Measurements from ENCODE around the gene ZFAND2A. TPM values are rescaled to one million over a fixed set of nuclear protein-coding genes. Genes with fewer than 3 reads are reported as not detected.
"Not testable (repeated sequence)": the region's sequence is repeated elsewhere in the genome, so short reads cannot be mapped to it uniquely, and the experiment has no call there.

ZFAND2A gene
- total and polyA plus RNA-seq, 3 experiments from 2014 or later, result 27.8 to 45.6 (median 28.5) TPM

GRCh38 chr7:1115171-1116045 is 44.6 kb downstream of the ZFAND2A start:
- H3K4me1 Mint-ChIP-seq; H3K9me3 Mint-ChIP-seq; H3K4me1 ChIP-seq (ENCODE audit: insufficient read depth, low read length); H3K27ac Mint-ChIP-seq; H3K4me3 Mint-ChIP-seq; H3K4me3 ChIP-seq (ENCODE audit: low read length); POLR2A ChIA-PET; H3K9me3 ChIP-seq (ENCODE audit: low read length); CTCF ChIA-PET; H3K27me3 Mint-ChIP-seq; H3K27ac ChIP-seq (ENCODE audit: low read depth, low read length); H3K36me3 ChIP-seq (ENCODE audit: insufficient read depth, low read length); H3K27me3 ChIP-seq (ENCODE audit: insufficient read depth, low read length, poor library complexity, severe bottlenecking); H3K36me3 Mint-ChIP-seq: not testable (repeated sequence)
- peak in 1 of 5 donors; percentile 28 for DNase-seq

- DNase-seq, result peak in 1 of 5 donors; percentile 32
- no peaks in the 10 kb centered on the region for H3K4me1 ChIP-seq (ENCODE audit: insufficient read depth, low read length)
- Mint-ChIP-seq H3K9me3 (no peaks in the 10 kb centered on the region), H3K4me3 (no peak overlapping the region), H3K4me1 (peaks cover 3 to 5% (median 4%) of the 10 kb centered on the region in 3 donors), H3K27ac (no peak overlapping the region), H3K27me3 (no peaks in the 10 kb centered on the region), H3K36me3 (peaks cover 0 to 2% (median 2%) of the 10 kb centered on the region in 3 donors)
- POLR2A ChIA-PET, result no interaction called here
- no peak overlapping the region for H3K4me3 ChIP-seq (ENCODE audit: low read length)
- CTCF ChIA-PET, result no interaction called here
- no peaks in the 10 kb centered on the region for H3K9me3 ChIP-seq (ENCODE audit: low read length)
- H3K36me3 ChIP-seq (ENCODE audit: insufficient read depth, low read length), result no peaks in the 10 kb centered on the region
- H3K27ac ChIP-seq (ENCODE audit: low read depth, low read length), result no peak overlapping the region
- no peaks in the 10 kb centered on the region for H3K27me3 ChIP-seq (ENCODE audit: insufficient read depth, low read length, poor library complexity, severe bottlenecking)
Observed at GRCh38 chr7:1114505-1114904, 45.5 kb downstream of the ZFAND2A start.

- Histone ChIP-seq H3K4me3 (ENCODE audit: low read length) (no peak overlapping the region), H3K4me1 (ENCODE audit: insufficient read depth, low read length) (no peaks in the 10 kb centered on the region), H3K27ac (ENCODE audit: low read depth, low read length) (no peak overlapping the region), H3K36me3 (ENCODE audit: insufficient read depth, low read length) (no peaks in the 10 kb centered on the region), H3K9me3 (ENCODE audit: low read length) (no peaks in the 10 kb centered on the region), H3K27me3 (ENCODE audit: insufficient read depth, low read length, poor library complexity, severe bottlenecking) (no peaks in the 10 kb centered on the region)
- peak in 1 of 5 donors; percentile 23 for DNase-seq
- Mint-ChIP-seq H3K27ac (peak overlapping the region in 1 of 8 donors; percentile 35), H3K27me3 (no peaks in the 10 kb centered on the region), H3K9me3 (no peaks in the 10 kb centered on the region), H3K4me1 (peaks cover under 1 to 1% (median 1%) of the 10 kb centered on the region in 3 donors), H3K4me3 (no peak overlapping the region), H3K36me3 (peaks cover 0 to 2% (median 2%) of the 10 kb centered on the region in 3 donors)
- ChIA-PET POLR2A (interaction anchor here (0.6 kb wide), 1 partner anchor 10 kb away, joined by 3 read pairs; no protein-coding TSS in a partner anchor), CTCF (no interaction called here)
Observed at GRCh38 chr7:1114088-1114487, 45.9 kb downstream of the ZFAND2A start.

- H3K4me1 ChIP-seq (ENCODE audit: insufficient read depth, low read length), result no peaks in the 10 kb centered on the region
- ChIA-PET POLR2A (interaction anchor here (0.6 kb wide), 1 partner anchor 9 kb away, joined by 3 read pairs; no protein-coding TSS in a partner anchor), CTCF (no interaction called here)
- peak in 1 of 5 donors; percentile 14 for DNase-seq
- Mint-ChIP-seq H3K9me3 (no peaks in the 10 kb centered on the region), H3K4me1 (no peaks in the 10 kb centered on the region), H3K27ac (no peak overlapping the region), H3K4me3 (no peak overlapping the region), H3K27me3 (no peaks in the 10 kb centered on the region), H3K36me3 (peaks cover 0 to 2% (median 2%) of the 10 kb centered on the region in 3 donors)
- no peaks in the 10 kb centered on the region for H3K9me3 ChIP-seq (ENCODE audit: low read length)
- H3K36me3 ChIP-seq (ENCODE audit: insufficient read depth, low read length), result no peaks in the 10 kb centered on the region
- H3K27me3 ChIP-seq (ENCODE audit: insufficient read depth, low read length, poor library complexity, severe bottlenecking), result no peaks in the 10 kb centered on the region
- no peak overlapping the region for H3K27ac ChIP-seq (ENCODE audit: low read depth, low read length)
- H3K4me3 ChIP-seq (ENCODE audit: low read length), result no peak overlapping the region
Observed at GRCh38 chr7:1113548-1113885, 46.5 kb downstream of the ZFAND2A start.

GRCh38 chr7:1112625-1113547 is 47.1 kb downstream of the ZFAND2A start:
- H3K27me3 Mint-ChIP-seq, result no peaks in the 10 kb centered on the region
- peak in 1 of 5 donors; percentile 19 for DNase-seq
- no peaks in the 10 kb centered on the region for H3K4me1 ChIP-seq (ENCODE audit: insufficient read depth, low read length)
- H3K9me3 ChIP-seq (ENCODE audit: low read length), result no peaks in the 10 kb centered on the region
- ChIA-PET POLR2A (no interaction called here), CTCF (no interaction called here)
- H3K4me3 ChIP-seq (ENCODE audit: low read length), result no peak overlapping the region
- no peaks in the 10 kb centered on the region for H3K9me3 Mint-ChIP-seq
- H3K36me3 ChIP-seq (ENCODE audit: insufficient read depth, low read length), result no peaks in the 10 kb centered on the region
- H3K27ac Mint-ChIP-seq, result no peak overlapping the region
- no peaks in the 10 kb centered on the region for H3K4me1 Mint-ChIP-seq
- H3K4me3 Mint-ChIP-seq, result no peak overlapping the region
- no peaks in the 10 kb centered on the region for H3K27me3 ChIP-seq (ENCODE audit: insufficient read depth, low read length, poor library complexity, severe bottlenecking)
- H3K27ac ChIP-seq (ENCODE audit: low read depth, low read length), result no peak overlapping the region
- peaks cover 0 to 2% (median 2%) of the 10 kb centered on the region in 3 donors for H3K36me3 Mint-ChIP-seq

GRCh38 chr7:1112109-1112508 is 47.9 kb downstream of the ZFAND2A start:
- Histone ChIP-seq H3K27ac (ENCODE audit: low read depth, low read length) (no peak overlapping the region), H3K9me3 (ENCODE audit: low read length) (no peaks in the 10 kb centered on the region), H3K4me3 (ENCODE audit: low read length) (no peak overlapping the region), H3K4me1 (ENCODE audit: insufficient read depth, low read length) (no peaks in the 10 kb centered on the region), H3K27me3 (ENCODE audit: insufficient read depth, low read length, poor library complexity, severe bottlenecking) (no peaks in the 10 kb centered on the region), H3K36me3 (ENCODE audit: insufficient read depth, low read length) (no peaks in the 10 kb centered on the region)
- POLR2A ChIA-PET, result no interaction called here
- CTCF ChIA-PET, result no interaction called here
- Mint-ChIP-seq H3K4me1 (no peaks in the 10 kb centered on the region), H3K27ac (peak overlapping the region in 1 of 8 donors; percentile 38), H3K36me3 (peaks cover 0 to 2% (median 0%) of the 10 kb centered on the region in 3 donors), H3K4me3 (no peak overlapping the region), H3K9me3 (no peaks in the 10 kb centered on the region), H3K27me3 (no peaks in the 10 kb centered on the region)
- DNase-seq, result no peak

- Histone ChIP-seq H3K9me3 (ENCODE audit: low read length) (no peaks in the 10 kb centered on the region), H3K4me1 (ENCODE audit: insufficient read depth, low read length) (no peaks in the 10 kb centered on the region), H3K27ac (ENCODE audit: low read depth, low read length) (no peak overlapping the region), H3K27me3 (ENCODE audit: insufficient read depth, low read length, poor library complexity, severe bottlenecking) (no peaks in the 10 kb centered on the region), H3K4me3 (ENCODE audit: low read length) (no peak overlapping the region), H3K36me3 (ENCODE audit: insufficient read depth, low read length) (no peaks in the 10 kb centered on the region)
- no peaks in the 10 kb centered on the region for H3K9me3 Mint-ChIP-seq
- no peaks in the 10 kb centered on the region for H3K27me3 Mint-ChIP-seq
- peaks cover 0 to 2% (median 1%) of the 10 kb centered on the region in 3 donors for H3K36me3 Mint-ChIP-seq
- H3K4me1 Mint-ChIP-seq, result no peaks in the 10 kb centered on the region
- no peak for DNase-seq
- peak overlapping the region in 1 of 8 donors; percentile 24 for H3K27ac Mint-ChIP-seq
- no peak overlapping the region for H3K4me3 Mint-ChIP-seq
- POLR2A ChIA-PET, result no interaction called here
- CTCF ChIA-PET, result interaction anchor here (0.6 kb wide), 1 partner anchor 25 kb away, joined by 3 read pairs; no protein-coding TSS in a partner anchor
Observed at GRCh38 chr7:1111156-1111555, 48.8 kb downstream of the ZFAND2A start.

- ChIA-PET POLR2A (no interaction called here), CTCF (no interaction called here)
- no peaks in the 10 kb centered on the region for H3K4me1 Mint-ChIP-seq
Observed at GRCh38 chr7:1110358-1110757, 49.6 kb downstream of the ZFAND2A start.

More at GRCh38 chr7:1110358-1110757, 49.6 kb downstream of the ZFAND2A start:
- Mint-ChIP-seq H3K27ac (peak overlapping the region in 1 of 8 donors; percentile 43), H3K9me3 (no peaks in the 10 kb centered on the region), H3K36me3 (peaks cover 0 to 2% (median 2%) of the 10 kb centered on the region in 3 donors), H3K4me3 (no peak overlapping the region), H3K27me3 (no peaks in the 10 kb centered on the region)
- no peak overlapping the region for H3K4me3 ChIP-seq (ENCODE audit: low read length)
- no peak overlapping the region for H3K27ac ChIP-seq (ENCODE audit: low read depth, low read length)
- DNase-seq, result no peak
- H3K36me3 ChIP-seq (ENCODE audit: insufficient read depth, low read length), result no peaks in the 10 kb centered on the region
- no peaks in the 10 kb centered on the region for H3K9me3 ChIP-seq (ENCODE audit: low read length)
- H3K27me3 ChIP-seq (ENCODE audit: insufficient read depth, low read length, poor library complexity, severe bottlenecking), result no peaks in the 10 kb centered on the region
- H3K4me1 ChIP-seq (ENCODE audit: insufficient read depth, low read length), result no peaks in the 10 kb centered on the region

Measured in CD8-positive, alpha-beta memory T cell (primary cell).